ENCODE data around the gene ZNF530.

ZNF530 gene

GRCh38 chr19:57599761-57600383, at the start of gene ZNF530:
ZNF530 (plus strand) TSS chr19:57599885; CDS start chr19:57604346, 4,461 bp downstream.
- H3K4me3 ChIP-seq (IDR thresholded peaks at IDR 0.05; ENCODE audit: insufficient read depth, low read depth, low read length) = no peak within 1 kb of the TSS
- no peaks in the 10 kb centered on the region for H4K20me1 ChIP-seq (ENCODE audit: insufficient read depth)
- no peak within 1 kb of the TSS for H3K9ac ChIP-seq
- peak within 1 kb of the TSS; percentile 76 for H2AFZ ChIP-seq (ENCODE audit: low read depth)
- no peaks in the 10 kb centered on the region for H3K27me3 ChIP-seq (ENCODE audit: insufficient read depth, low read depth)
- no peaks in the 10 kb centered on the region for H3K4me1 ChIP-seq (ENCODE audit: low read depth, poor library complexity, severe bottlenecking)
- no peak for TF ChIP-seq CTCF (conservative IDR thresholded peaks at IDR 0.05; ENCODE audit: low read depth, low read length)
- no peaks in the 10 kb centered on the region for H3K79me2 ChIP-seq (ENCODE audit: insufficient read depth, low read depth)
- H3K36me3 ChIP-seq (ENCODE audit: insufficient read depth) = no peaks in the 10 kb centered on the region
- H3K27ac ChIP-seq = no peak within 1 kb of the TSS
- peak within 1 kb of the TSS; percentile 57; the same call in 1 of the 2 replicates for H3K4me2 ChIP-seq

- Histone ChIP-seq H4K20me1 (ENCODE audit: insufficient read depth) (no peaks in the 10 kb centered on the region), H3K9ac (no peak overlapping the region), H3K27me3 (ENCODE audit: insufficient read depth, low read depth) (no peaks in the 10 kb centered on the region), H3K4me2 (no peak overlapping the region), H3K4me1 (ENCODE audit: low read depth, poor library complexity, severe bottlenecking) (no peaks in the 10 kb centered on the region), H3K27ac (no peak overlapping the region), H3K4me3 (IDR thresholded peaks at IDR 0.05; ENCODE audit: insufficient read depth, low read depth, low read length) (no peak overlapping the region), H2AFZ (ENCODE audit: low read depth) (no peak overlapping the region), H3K36me3 (ENCODE audit: insufficient read depth) (no peaks in the 10 kb centered on the region), H3K79me2 (ENCODE audit: insufficient read depth, low read depth) (no peaks in the 10 kb centered on the region)
- TF ChIP-seq CTCF (conservative IDR thresholded peaks at IDR 0.05; ENCODE audit: low read depth, low read length) = no peak
Measured at GRCh38 chr19:57552432-57552831, 47.3 kb upstream of the ZNF530 start.

- Histone ChIP-seq H2AFZ (ENCODE audit: low read depth) (no peak overlapping the region), H3K9ac (no peak overlapping the region), H3K79me2 (ENCODE audit: insufficient read depth, low read depth) (peaks cover 4% of the 10 kb centered on the region; the same call in 1 of the 2 replicates), H3K27ac (no peak overlapping the region), H3K4me3 (IDR thresholded peaks at IDR 0.05; ENCODE audit: insufficient read depth, low read depth, low read length) (no peak overlapping the region), H3K27me3 (ENCODE audit: insufficient read depth, low read depth) (no peaks in the 10 kb centered on the region), H3K4me1 (ENCODE audit: low read depth, poor library complexity, severe bottlenecking) (no peaks in the 10 kb centered on the region), H4K20me1 (ENCODE audit: insufficient read depth) (no peaks in the 10 kb centered on the region), H3K4me2 (no peak overlapping the region), H3K36me3 (ENCODE audit: insufficient read depth) (no peaks in the 10 kb centered on the region)
- no peak for TF ChIP-seq CTCF (conservative IDR thresholded peaks at IDR 0.05; ENCODE audit: low read depth, low read length)
Measured at GRCh38 chr19:57557659-57558058, 42.0 kb upstream of the ZNF530 start.

GRCh38 chr19:57558525-57558924, 41.2 kb upstream of the ZNF530 start:
- Histone ChIP-seq H3K36me3 (ENCODE audit: insufficient read depth) (no peaks in the 10 kb centered on the region), H3K79me2 (ENCODE audit: insufficient read depth, low read depth) (peaks cover 4% of the 10 kb centered on the region; the same call in 1 of the 2 replicates), H3K9ac (no peak overlapping the region), H4K20me1 (ENCODE audit: insufficient read depth) (no peaks in the 10 kb centered on the region), H2AFZ (ENCODE audit: low read depth) (no peak overlapping the region), H3K4me3 (IDR thresholded peaks at IDR 0.05; ENCODE audit: insufficient read depth, low read depth, low read length) (no peak overlapping the region), H3K4me2 (peak overlapping the region; percentile 23; the same call in 1 of the 2 replicates), H3K27ac (no peak overlapping the region), H3K27me3 (ENCODE audit: insufficient read depth, low read depth) (no peaks in the 10 kb centered on the region), H3K4me1 (ENCODE audit: low read depth, poor library complexity, severe bottlenecking) (no peaks in the 10 kb centered on the region)
- no peak for TF ChIP-seq CTCF (conservative IDR thresholded peaks at IDR 0.05; ENCODE audit: low read depth, low read length)

All from KMS-11 (cell line).